ENCODE data around the gene GAS6.

DNA sequence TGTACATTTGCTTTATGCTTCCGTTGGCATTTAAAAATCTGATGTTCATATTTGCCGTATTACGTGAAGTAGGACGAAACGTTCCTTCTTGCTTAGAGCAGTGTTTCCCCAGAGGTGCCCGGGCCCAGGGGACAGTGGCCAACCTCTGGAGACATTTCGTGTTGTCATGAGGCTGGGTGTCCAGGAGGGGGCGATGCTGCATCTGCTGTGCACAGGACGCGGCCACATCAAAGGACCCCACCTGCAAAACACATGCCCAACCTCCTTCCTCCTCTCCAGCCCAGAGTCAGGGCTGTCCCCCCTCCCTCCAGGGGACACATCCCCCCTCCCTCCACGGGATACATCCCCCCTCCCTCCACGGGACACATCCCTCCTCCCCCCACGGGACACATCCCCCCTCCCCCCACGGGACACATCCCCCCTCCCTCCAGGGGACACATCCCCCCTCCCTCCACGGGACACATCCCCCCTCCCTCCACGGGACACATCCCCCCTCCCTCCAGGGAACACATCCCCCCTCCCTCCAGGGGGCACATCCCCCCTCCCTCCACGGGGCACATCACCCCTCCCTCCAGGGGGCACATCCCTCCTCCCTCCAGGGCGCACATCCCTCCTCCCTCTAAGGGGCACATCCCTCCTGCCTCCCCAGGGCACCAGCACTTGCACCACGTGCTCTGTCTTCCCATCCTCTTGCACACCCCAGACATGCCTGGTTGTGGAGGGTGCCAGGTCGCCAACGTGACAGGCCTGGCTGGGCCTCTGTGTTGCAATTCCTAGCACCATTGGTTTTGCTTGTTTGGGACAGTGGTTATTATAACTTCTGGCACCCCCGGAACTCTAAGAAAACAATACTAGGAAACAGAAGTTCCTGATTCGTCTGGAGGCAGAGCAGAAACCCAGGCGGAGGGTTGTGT lies 46.7 kb downstream of the GAS6 start:
- TF ChIP-seq POLR2AphosphoS5 (IDR thresholded peaks at IDR 0.05; ENCODE audit: low read depth, low read length) (no peak), POU2F2 (IDR thresholded peaks at IDR 0.05; ENCODE audit: low read depth, low read length) (0 out of 2 replicates have a peak, but pooled peaks have one; percentile 25), POLR2A (IDR thresholded peaks at IDR 0.05; ENCODE audit: low read depth, low read length) (no peak), PAX5 (IDR thresholded peaks at IDR 0.05; ENCODE audit: insufficient read depth, low read length, severe bottlenecking) (no peak), TAF1 (IDR thresholded peaks at IDR 0.05; ENCODE audit: low read depth, low read length) (no peak), SPI1 (IDR thresholded peaks at IDR 0.05; ENCODE audit: low read depth, low read length) (no peak)
